Endothelial cell of umbilical vein (primary cell): ENCODE measurements around the gene ANHX. TPM values are rescaled to one million over a fixed set of nuclear protein-coding genes. Genes with fewer than 3 reads are reported as not detected.

Experiments used
- BruUV-seq: library from RNA; stranded (reverse); fragments of 400-500 nt; replicated peaks from 2 replicates; lab custom pipeline; 2021; lab: Mats Ljungman, UMichigan
- CTCF ChIA-PET: fragments of 300-600, 350-600 bp; sonication (Branson Sonifier 250); formaldehyde crosslinking; loops from one replicate; lab custom pipeline; 2021; ENCODE audit warnings: antibody characterized with exemption, inconsistent platforms; lab: Charles Lee
- POLR2A ChIA-PET: fragments of 300-600, 350-600 bp; sonication (Branson Sonifier 250); formaldehyde crosslinking; loops from one replicate; lab custom pipeline; 2021; ENCODE audit warnings: antibody characterized with exemption, inconsistent platforms; lab: Charles Lee
- DNase-seq: peaks from one replicate; pipeline ENCODE4 v3.0.0-alpha.2; 2011; ENCODE audit warnings: low read depth, low spot score
- FAIRE-seq: peaks from 2 replicates; lab custom pipeline; 2011; peaks lifted over from hg19 to GRCh38; lab: Jason Lieb, UNC
- H2AFZ ChIP-seq: 2 replicates; pipeline ENCODE4 v1.6.0; 2012; ENCODE audit warnings: low read depth, low read length, control low read depth, inconsistent platforms
- H3K27ac ChIP-seq: 2 replicates; pipeline ENCODE4 v1.5.1; 2011; ENCODE audit warnings: low read depth, mild to moderate bottlenecking, control low read depth, low read length, moderate library complexity; ENCODE audit not compliant: insufficient read depth
- H3K27me3 ChIP-seq, 2 experiments: 2 replicates each; pipeline versions ENCODE4 v1.6.0 to v1.6.1; 2011; ENCODE audit warnings: low read length in 2 of 2, mixed read lengths in 1 of 2; ENCODE audit not compliant: control insufficient read depth in 2 of 2, insufficient read depth in 2 of 2
- H3K36me3 ChIP-seq, 2 experiments: 2 replicates in 1 of 2; 3 replicates in 1 of 2; pipeline ENCODE4 v1.5.1; 2011; ENCODE audit warnings: low read length in 2 of 2, mild to moderate bottlenecking in 1 of 2, moderate library complexity in 1 of 2; ENCODE audit not compliant: control insufficient read depth in 2 of 2, insufficient read depth in 2 of 2; ENCODE audit errors: extremely low read depth in 1 of 2
- H3K4me1 ChIP-seq: 3 replicates; pipeline ENCODE4 v1.5.1; 2011; ENCODE audit warnings: mild to moderate bottlenecking, low read length; ENCODE audit not compliant: control insufficient read depth, insufficient read depth; ENCODE audit errors: extremely low read depth
- H3K4me2 ChIP-seq: 2 replicates; pipeline ENCODE4 v1.6.1; 2011; ENCODE audit warnings: low read length, control low read depth, mixed read lengths; ENCODE audit not compliant: insufficient read depth
- H3K4me3 ChIP-seq, 3 experiments: fragments of 200-600 bp in 1 of 3; sonication (generic), shearing (Covaris generic) in 1 of 3; replicated peaks in 1 of 3; 2 replicates each; pipeline ENCODE4 v1.5.1; 2011 to 2016; ENCODE audit warnings: control low read depth in 3 of 3, low read length in 3 of 3, mild to moderate bottlenecking in 2 of 3, inconsistent platforms in 1 of 3, low read depth in 1 of 3, moderate library complexity in 1 of 3; ENCODE audit not compliant: insufficient read depth in 1 of 3
- H3K79me2 ChIP-seq: 2 replicates; pipeline ENCODE4 v1.6.0; 2012; ENCODE audit warnings: low read length, inconsistent platforms; ENCODE audit not compliant: control insufficient read depth, insufficient read depth
- H3K9ac ChIP-seq: replicated peaks from 2 replicates; pipeline ENCODE3; 2011; ENCODE audit warnings: low read length, control low read depth; ENCODE audit not compliant: insufficient read depth; ENCODE audit errors: extremely low read depth
- H3K9me1 ChIP-seq: replicated peaks from 3 replicates; pipeline ENCODE4 v1.6.0; 2011; ENCODE audit warnings: mild to moderate bottlenecking, low read length; ENCODE audit not compliant: control insufficient read depth, insufficient read depth; ENCODE audit errors: extremely low read depth
- H3K9me3 ChIP-seq: replicated peaks from 2 replicates; pipeline ENCODE4 v1.5.1; 2012; ENCODE audit warnings: low read length, inconsistent platforms; ENCODE audit not compliant: control insufficient read depth, insufficient read depth
- H4K20me1 ChIP-seq: replicated peaks from 2 replicates; pipeline ENCODE3; 2011; ENCODE audit warnings: mild to moderate bottlenecking, low read length; ENCODE audit not compliant: control insufficient read depth, insufficient read depth; ENCODE audit errors: extremely low read depth
- EZH2 ChIP-seq: IDR thresholded peaks from 2 replicates; pipeline ENCODE4 v1.6.1; 2012; ENCODE audit warnings: borderline replicate concordance, low read depth, mild to moderate bottlenecking, moderate library complexity, low read length, inconsistent platforms; ENCODE audit not compliant: severe bottlenecking
- FOS ChIP-seq: IDR thresholded peaks from 2 replicates; pipeline ENCODE4 v1.6.1; 2011; ENCODE audit warnings: mild to moderate bottlenecking, low read length, moderate library complexity, borderline replicate concordance; ENCODE audit not compliant: insufficient read depth
- GATA2 ChIP-seq: IDR thresholded peaks from 2 replicates; pipeline ENCODE4 v1.7.0; 2011; ENCODE audit warnings: low read depth, mild to moderate bottlenecking, moderate library complexity, mixed read lengths, low read length; ENCODE audit not compliant: insufficient read length, insufficient read depth
- JUN ChIP-seq: IDR thresholded peaks from 2 replicates; pipeline ENCODE4 v1.6.1; 2011; ENCODE audit warnings: borderline replicate concordance, low read depth; ENCODE audit not compliant: insufficient read length, insufficient read depth
- MYC ChIP-seq: IDR thresholded peaks from one replicate; pipeline ENCODE4 v1.6.1; 2011; ENCODE audit warnings: mild to moderate bottlenecking, low read depth, low read length
- POLR2A ChIP-seq: IDR thresholded peaks from 2 replicates; pipeline ENCODE4 v1.6.1; 2012; ENCODE audit warnings: low read depth, mild to moderate bottlenecking, control low read depth, low read length
- POLR2AphosphoS5 ChIP-seq: IDR thresholded peaks from 2 replicates; pipeline ENCODE4 v1.6.1; 2012; ENCODE audit warnings: low read depth, mild to moderate bottlenecking, control low read depth, low read length, moderate library complexity; ENCODE audit not compliant: insufficient read depth
- dilution Hi-C: fragments of 300-500 bp; cut with MboI; formaldehyde crosslinking; loops from one replicate; pipeline ENCODE4 v1.15.0; 2019; ENCODE audit warnings: low sequenced_read_pairs; ENCODE audit not compliant: extremely low pct_ligation_motif_present
- intact Hi-C: fragments of 100-400 bp; cut with micrococcal nuclease; formaldehyde crosslinking; loops from one replicate; pipeline ENCODE4 v1.10.0; 2022
- polyA plus RNA-seq, 4 experiments: library from polyadenylated mRNA; depleted of rRNA in 3 of 4; stranded (reverse) in 3 of 4; unstranded in 1 of 4; fragments of >200 nt; gene quantifications; 2 replicates each; pipeline versions ENCODE4 v1.2.1 to v1.2.3, GENCODE V29; 2011 to 2012; ENCODE audit warnings: missing spikeins in 1 of 4
- total RNA-seq: library from RNA; stranded (reverse); gene quantifications from 2 replicates; pipeline ENCODE4 v1.2.3, GENCODE V29; 2021
- TF ChIP-seq, protein P1 (sequence below): IDR thresholded peaks from 2 replicates; pipeline ENCODE4 v1.6.1; 2011; ENCODE audit not compliant: insufficient read depth, insufficient read length
- TF ChIP-seq, protein P2 (sequence below), 2 donors: IDR thresholded peaks; 1 replicate in 1 of 2; 2 replicates in 1 of 2; pipeline ENCODE4 v1.5.1; 2011; ENCODE audit warnings: low read length in 2 of 2, mild to moderate bottlenecking in 2 of 2, moderate library complexity in 2 of 2, control low read depth in 1 of 2, inconsistent platforms in 1 of 2, low read depth in 1 of 2; ENCODE audit not compliant: insufficient read depth in 1 of 2; ENCODE audit errors: extremely low read depth in 1 of 2

Gene ANHX
- total and polyA plus RNA-seq, 2 donors (not counting 3 experiments of a cell fraction or from before 2014, with no cell fraction given), result not detected

DNA sequence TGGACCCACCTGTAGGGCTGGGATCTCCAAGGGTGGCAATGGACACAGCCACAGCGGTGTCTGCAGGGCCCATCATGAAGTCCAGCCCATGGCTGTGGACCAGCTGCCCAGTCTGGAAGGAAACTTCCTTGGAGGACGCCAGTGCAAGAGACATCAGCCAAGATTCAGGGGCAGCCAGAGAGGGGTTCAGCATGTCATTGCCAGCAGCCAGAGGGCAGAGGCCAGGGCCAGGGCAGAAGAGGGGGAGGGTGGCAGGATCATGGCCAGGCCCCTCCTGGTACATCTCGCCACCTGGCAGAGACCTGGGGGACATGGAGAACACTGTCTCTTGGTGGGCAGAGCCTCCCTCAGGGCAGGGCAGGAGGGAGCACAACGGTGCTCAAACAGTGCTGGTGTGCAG lies 10.2 kb downstream of the ANHX start:
- dilution Hi-C loops, result no loop called here
- BruUV-seq, result no TSS peak
- H3K4me1 ChIP-seq, result no peaks in the 10 kb centered on the region
- TF ChIP-seq JUN (no peak), MYC (no peak), FOS (no peak), EZH2 (no peak), POLR2A (no peak), GATA2 (no peak), POLR2AphosphoS5 (no peak)
- TF ChIP-seq, protein P1, sequence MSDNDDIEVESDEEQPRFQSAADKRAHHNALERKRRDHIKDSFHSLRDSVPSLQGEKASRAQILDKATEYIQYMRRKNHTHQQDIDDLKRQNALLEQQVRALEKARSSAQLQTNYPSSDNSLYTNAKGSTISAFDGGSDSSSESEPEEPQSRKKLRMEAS, result no peak
- TF ChIP-seq, protein P2, sequence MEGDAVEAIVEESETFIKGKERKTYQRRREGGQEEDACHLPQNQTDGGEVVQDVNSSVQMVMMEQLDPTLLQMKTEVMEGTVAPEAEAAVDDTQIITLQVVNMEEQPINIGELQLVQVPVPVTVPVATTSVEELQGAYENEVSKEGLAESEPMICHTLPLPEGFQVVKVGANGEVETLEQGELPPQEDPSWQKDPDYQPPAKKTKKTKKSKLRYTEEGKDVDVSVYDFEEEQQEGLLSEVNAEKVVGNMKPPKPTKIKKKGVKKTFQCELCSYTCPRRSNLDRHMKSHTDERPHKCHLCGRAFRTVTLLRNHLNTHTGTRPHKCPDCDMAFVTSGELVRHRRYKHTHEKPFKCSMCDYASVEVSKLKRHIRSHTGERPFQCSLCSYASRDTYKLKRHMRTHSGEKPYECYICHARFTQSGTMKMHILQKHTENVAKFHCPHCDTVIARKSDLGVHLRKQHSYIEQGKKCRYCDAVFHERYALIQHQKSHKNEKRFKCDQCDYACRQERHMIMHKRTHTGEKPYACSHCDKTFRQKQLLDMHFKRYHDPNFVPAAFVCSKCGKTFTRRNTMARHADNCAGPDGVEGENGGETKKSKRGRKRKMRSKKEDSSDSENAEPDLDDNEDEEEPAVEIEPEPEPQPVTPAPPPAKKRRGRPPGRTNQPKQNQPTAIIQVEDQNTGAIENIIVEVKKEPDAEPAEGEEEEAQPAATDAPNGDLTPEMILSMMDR (IDR thresholded peaks at IDR 0.05; ENCODE audit: extremely low read depth in 1 of 2, insufficient read depth in 1 of 2, low read depth in 1 of 2, low read length in 2 of 2), result no peak
- FAIRE-seq (no peak), DNase-seq (no peak)
- no peaks in the 10 kb centered on the region for H3K9me3 ChIP-seq
- no peak overlapping the region for H3K4me2 ChIP-seq
- no peak overlapping the region for H3K9ac ChIP-seq
- H3K9me1 ChIP-seq, result no peaks in the 10 kb centered on the region
- H3K27ac ChIP-seq, result no peak overlapping the region
- H3K79me2 ChIP-seq, result no peaks in the 10 kb centered on the region
- H3K4me3 ChIP-seq, result no peak overlapping the region
- no peaks in the 10 kb centered on the region for H3K27me3 ChIP-seq
- H2AFZ ChIP-seq, result no peak overlapping the region
- CTCF ChIA-PET, result no interaction called here
- intact Hi-C loops, result no loop called here
- H3K36me3 ChIP-seq, result no peaks in the 10 kb centered on the region
- POLR2A ChIA-PET, result no interaction called here
- no peaks in the 10 kb centered on the region for H4K20me1 ChIP-seq
